IMR-90 (cell line): ENCODE data around the gene KCNJ1. TPM values are rescaled to one million over a fixed set of nuclear protein-coding genes. Genes with fewer than 3 reads are reported as not detected.

Source experiments
- ATAC-seq: fragments of 200-7000 bp; cut with Tn5 transposase; 2 replicates; pipeline ENCODE4 v1.9.1; 2020; ENCODE audit warnings: low read depth, mild to moderate bottlenecking, moderate library complexity
- BruUV-seq: library from RNA; stranded (reverse); fragments of 400-500 nt; replicated peaks from 2 replicates; lab custom pipeline; 2021; lab: Mats Ljungman, UMichigan
- CTCF ChIA-PET: fragments of 300-600 bp; formaldehyde crosslinking; extraction: SDS; loops from one replicate; lab custom pipeline; 2021; ENCODE audit warnings: antibody characterized with exemption; lab: Yijun Ruan, JAX
- POLR2A ChIA-PET: fragments of 300-600 bp; sonication (Branson Sonifier 250); formaldehyde crosslinking; loops from one replicate; lab custom pipeline; 2022; ENCODE audit warnings: antibody characterized with exemption; ENCODE audit not compliant: unreplicated experiment; lab: Charles Lee
- DNase-seq: peaks from one replicate; pipeline ENCODE4 v3.0.0; 2013
- H2AFZ ChIP-seq: replicated peaks from 2 replicates; pipeline ENCODE3; 2013; ENCODE audit warnings: low read length, mild to moderate bottlenecking; ENCODE audit not compliant: poor library complexity
- H2AK5ac ChIP-seq: 2 replicates; pipeline ENCODE4 v1.6.1; 2013; ENCODE audit warnings: low read depth, low read length, inconsistent platforms
- H2AK9ac ChIP-seq: replicated peaks from 2 replicates; pipeline ENCODE3; 2013; ENCODE audit warnings: mild to moderate bottlenecking, low read depth, low read length, moderate library complexity; ENCODE audit not compliant: poor library complexity
- H2BK120ac ChIP-seq: 2 replicates; pipeline ENCODE4 v1.6.1; 2013; ENCODE audit warnings: low read depth, low read length, inconsistent platforms
- H2BK15ac ChIP-seq: 3 replicates; pipeline ENCODE4 v1.6.1; 2013; ENCODE audit warnings: low read depth, low read length, inconsistent platforms
- H2BK20ac ChIP-seq: 2 replicates; pipeline ENCODE4 v1.6.1; 2013; ENCODE audit warnings: low read depth, mild to moderate bottlenecking, inconsistent platforms, low read length, moderate library complexity
- H2BK5ac ChIP-seq: 2 replicates; pipeline ENCODE4 v1.6.1; 2013; ENCODE audit warnings: mild to moderate bottlenecking, low read depth, low read length, inconsistent platforms; ENCODE audit not compliant: poor library complexity, severe bottlenecking
- H3K14ac ChIP-seq: replicated peaks from 2 replicates; pipeline ENCODE4 v1.6.1; 2013; ENCODE audit warnings: low read depth, low read length, inconsistent platforms
- H3K18ac ChIP-seq: 2 replicates; pipeline ENCODE4 v1.6.1; 2013; ENCODE audit warnings: low read depth, low read length, control low read depth
- H3K23ac ChIP-seq: 2 replicates; pipeline ENCODE4 v1.6.1; 2013; ENCODE audit warnings: low read depth, low read length, inconsistent platforms
- H3K27ac ChIP-seq: 2 replicates; pipeline ENCODE4 v1.5.1; 2013; ENCODE audit warnings: mild to moderate bottlenecking, control low read depth, low read length; ENCODE audit not compliant: insufficient read depth
- H3K27me3 ChIP-seq: 2 replicates; pipeline ENCODE4 v1.6.1; 2013; ENCODE audit warnings: low read length; ENCODE audit not compliant: control insufficient read depth, insufficient read depth
- H3K36me3 ChIP-seq: 2 replicates; pipeline ENCODE4 v1.6.1; 2013; ENCODE audit warnings: low read length, mixed read lengths; ENCODE audit not compliant: control insufficient read depth, insufficient read depth
- H3K4ac ChIP-seq: 2 replicates; pipeline ENCODE4 v1.6.1; 2013; ENCODE audit warnings: low read depth, low read length, inconsistent platforms
- H3K4me1 ChIP-seq: 2 replicates; pipeline ENCODE4 v1.6.1; 2013; ENCODE audit warnings: low read length, mixed read lengths; ENCODE audit not compliant: control insufficient read depth, insufficient read depth
- H3K4me2 ChIP-seq: 2 replicates; pipeline ENCODE4 v1.6.1; 2013; ENCODE audit warnings: low read depth, mild to moderate bottlenecking, control low read depth, low read length, moderate library complexity
- H3K4me3 ChIP-seq: 2 replicates; pipeline ENCODE4 v1.5.1; 2013; ENCODE audit warnings: low read depth, mild to moderate bottlenecking, control low read depth, low read length, moderate library complexity; ENCODE audit not compliant: insufficient read depth
- H3K56ac ChIP-seq: 2 replicates; pipeline ENCODE4 v1.6.1; 2013; ENCODE audit warnings: low read length, inconsistent platforms; ENCODE audit not compliant: insufficient read depth; ENCODE audit errors: extremely low read depth
- H3K79me1 ChIP-seq, 2 experiments: 2 replicates each; pipeline ENCODE4 v1.6.1; 2013; ENCODE audit warnings: low read length in 2 of 2, inconsistent platforms in 1 of 2, low read depth in 1 of 2
- H3K9ac ChIP-seq: 2 replicates; pipeline ENCODE4 v1.6.1; 2013; ENCODE audit warnings: low read depth, low read length, control low read depth
- H3K9me1 ChIP-seq: 2 replicates; pipeline ENCODE4 v1.6.1; 2013; ENCODE audit warnings: low read length, inconsistent platforms; ENCODE audit not compliant: insufficient read depth
- H3K9me3 ChIP-seq: 2 replicates; pipeline ENCODE4 v1.6.1; 2013; ENCODE audit warnings: low read length; ENCODE audit not compliant: control insufficient read depth, insufficient read depth
- H4K20me1 ChIP-seq: 2 replicates; pipeline ENCODE4 v1.6.1; 2013; ENCODE audit warnings: low read length, inconsistent platforms; ENCODE audit not compliant: insufficient read depth
- H4K5ac ChIP-seq: 2 replicates; pipeline ENCODE4 v1.6.1; 2013; ENCODE audit warnings: mild to moderate bottlenecking, low read depth, low read length, control low read depth
- H4K8ac ChIP-seq, 2 experiments: 2 replicates each; pipeline ENCODE4 v1.6.1; 2013; ENCODE audit warnings: low read depth in 2 of 2, low read length in 2 of 2, control low read depth in 1 of 2, inconsistent platforms in 1 of 2
- H4K91ac ChIP-seq: 2 replicates; pipeline ENCODE4 v1.6.1; 2013; ENCODE audit warnings: low read depth, low read length, inconsistent platforms; ENCODE audit not compliant: insufficient read depth
- BHLHE40 ChIP-seq: fragments of 150-350 bp; IDR thresholded peaks from 2 replicates; pipeline ENCODE4 v1.6.1; 2016; ENCODE audit warnings: mild to moderate bottlenecking, low read depth, low read length
- CEBPB ChIP-seq: IDR thresholded peaks from 2 replicates; pipeline ENCODE4 v1.6.1; 2012; ENCODE audit warnings: low read depth, low read length, improper control_type of control experiment
- CHD1 ChIP-seq: IDR thresholded peaks from 2 replicates; pipeline ENCODE4 v1.6.1; 2012; ENCODE audit warnings: low read depth, low read length, improper control_type of control experiment
- FOS ChIP-seq: fragments of 150-350 bp; IDR thresholded peaks from 2 replicates; pipeline ENCODE4 v1.6.1; 2016; ENCODE audit warnings: low read depth, low read length
- MAFK ChIP-seq: IDR thresholded peaks from 2 replicates; pipeline ENCODE4 v1.6.1; 2012; ENCODE audit warnings: low read depth, low read length, improper control_type of control experiment
- MAZ ChIP-seq: IDR thresholded peaks from 2 replicates; pipeline ENCODE4 v1.6.1; 2012; ENCODE audit warnings: low read depth, mild to moderate bottlenecking, low read length, improper control_type of control experiment, moderate library complexity, borderline replicate concordance
- NFE2L2 ChIP-seq: fragments of 150-350 bp; IDR thresholded peaks from 2 replicates; pipeline ENCODE4 v1.6.1; 2016; ENCODE audit warnings: low read depth, mild to moderate bottlenecking, low read length
- POLR2A ChIP-seq: IDR thresholded peaks from 2 replicates; pipeline ENCODE4 v1.6.1; 2012; ENCODE audit warnings: mild to moderate bottlenecking, low read depth, low read length
- RFX5 ChIP-seq: IDR thresholded peaks from 2 replicates; pipeline ENCODE4 v1.8.0; 2012; ENCODE audit warnings: low read depth, mild to moderate bottlenecking, low read length, moderate library complexity
- SMC3 ChIP-seq: fragments of 150-350 bp; IDR thresholded peaks from 2 replicates; pipeline ENCODE4 v1.6.1; 2016; ENCODE audit warnings: low read depth, mild to moderate bottlenecking, antibody characterized with exemption, low read length, moderate library complexity
- WGBS, 2 experiments: methylation state at CpG; one replicate each; pipeline versions ENCODE4 v1.1.5 to v1.1.7; 2013; ENCODE audit warnings: missing lambda C conversion rate in 2 of 2; ENCODE audit not compliant: insufficient read length in 1 of 2; ENCODE audit errors: extremely low coverage in 2 of 2; 5-methylcytosine and 5-hydroxymethylcytosine counted together
- dilution Hi-C: fragments of 300-500 bp; cut with HindIII; formaldehyde crosslinking; loops from one replicate; pipeline ENCODE4 v1.14.3; 2018; ENCODE audit warnings: low sequenced_read_pairs; ENCODE audit not compliant: unreplicated experiment
- in situ Hi-C: fragments of 300-500 bp; cut with MboI; formaldehyde crosslinking; loops from 3 replicates; pipeline ENCODE4 v1.14.3; 2019; ENCODE audit warnings: low sequenced_read_pairs, inconsistent platforms, mixed read lengths
- intact Hi-C: fragments of 100-400 bp; cut with micrococcal nuclease; formaldehyde crosslinking; loops from 2 replicates; pipeline ENCODE4 v1.10.0; 2022
- polyA plus RNA-seq, 3 experiments: library from polyadenylated mRNA; depleted of rRNA; stranded (reverse); fragments of >200 nt; gene quantifications; 2 replicates each; pipeline ENCODE4 v1.2.3, GENCODE V29; 2012; ENCODE audit warnings: low replicate concordance in 1 of 3
- total RNA-seq: library from RNA; depleted of rRNA; stranded (reverse); fragments of >200 nt; gene quantifications from 2 replicates; pipeline ENCODE4 v1.2.3, GENCODE V29; 2012
- TF ChIP-seq, protein P1 (sequence below): fragments of 150-350 bp; IDR thresholded peaks from 2 replicates; pipeline ENCODE4 v1.6.1; 2017; ENCODE audit warnings: mild to moderate bottlenecking, antibody characterized with exemption, low read length, low read depth
- TF ChIP-seq, protein P2 (sequence below): conservative IDR thresholded peaks from 2 replicates; pipeline ENCODE4 v1.5.1; 2012; ENCODE audit warnings: mild to moderate bottlenecking, low read depth, low read length, improper control_type of control experiment
- TF ChIP-seq, protein P3 (sequence below): fragments of 150-350 bp; IDR thresholded peaks from 2 replicates; pipeline ENCODE4 v1.6.1; 2016; ENCODE audit warnings: low read depth, mild to moderate bottlenecking, low read length, moderate library complexity, borderline replicate concordance

KCNJ1 gene
- total and polyA plus RNA-seq, 2 of the 4 experiments (the other 2 are of a cell fraction), result not detected

DNA sequence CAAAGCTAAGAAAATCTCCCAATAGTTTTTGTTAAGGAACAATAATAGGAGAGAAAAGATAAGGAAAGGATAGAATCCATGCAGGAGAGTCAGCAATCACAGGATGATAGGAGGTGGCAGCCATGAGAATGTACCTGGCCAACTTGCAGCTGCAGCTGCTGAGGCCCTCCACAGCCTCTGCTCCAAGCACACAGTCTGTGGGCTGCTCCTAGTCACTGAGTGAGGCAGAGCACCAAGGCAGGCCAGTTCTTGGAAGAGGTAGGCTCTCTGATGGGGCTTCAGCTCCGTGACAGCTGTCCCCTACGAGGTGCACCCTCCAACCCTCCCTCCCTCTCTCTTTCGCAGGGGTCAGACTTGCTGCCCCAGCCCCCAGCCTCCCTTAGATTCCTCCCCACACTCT, 5.5 kb upstream of the KCNJ1 start:
- Histone ChIP-seq H3K4ac (no peak overlapping the region), H2BK20ac (no peak overlapping the region), H3K27ac (no peak overlapping the region), H4K20me1 (no peaks in the 10 kb centered on the region), H2BK120ac (no peak overlapping the region), H3K36me3 (no peaks in the 10 kb centered on the region), H3K14ac (no peak overlapping the region), H3K23ac (no peak overlapping the region), H2BK5ac (no peak overlapping the region), H3K79me1 (no peaks in the 10 kb centered on the region), H2BK15ac (no peak overlapping the region), H3K9me1 (no peaks in the 10 kb centered on the region), H3K9ac (no peak overlapping the region), H3K4me3 (no peak overlapping the region), H2AK5ac (no peak overlapping the region), H3K56ac (no peak overlapping the region), H3K18ac (no peak overlapping the region), H4K5ac (no peak overlapping the region), H4K91ac (no peak overlapping the region), H3K9me3 (no peaks in the 10 kb centered on the region), H2AFZ (no peak overlapping the region), H3K4me2 (no peak overlapping the region), H4K8ac (no peak overlapping the region), H3K27me3 (peaks cover 60% of the 10 kb centered on the region), H2AK9ac (no peak overlapping the region), H3K4me1 (no peaks in the 10 kb centered on the region)
- BruUV-seq, result no TSS peak
- in situ Hi-C loops (no loop called here), intact Hi-C loops (no loop called here), dilution Hi-C loops (no loop called here)
- DNase-seq (no peak), ATAC-seq (no peak)
- WGBS, 2 experiments, result no CpG with 5 or more reads among the region's 3 CpGs
- TF ChIP-seq NFE2L2 (no peak), CEBPB (no peak), MAFK (no peak), RFX5 (no peak), MAZ (no peak), POLR2A (no peak), SMC3 (no peak), CHD1 (no peak), BHLHE40 (no peak), FOS (no peak)
- TF ChIP-seq, protein P1, sequence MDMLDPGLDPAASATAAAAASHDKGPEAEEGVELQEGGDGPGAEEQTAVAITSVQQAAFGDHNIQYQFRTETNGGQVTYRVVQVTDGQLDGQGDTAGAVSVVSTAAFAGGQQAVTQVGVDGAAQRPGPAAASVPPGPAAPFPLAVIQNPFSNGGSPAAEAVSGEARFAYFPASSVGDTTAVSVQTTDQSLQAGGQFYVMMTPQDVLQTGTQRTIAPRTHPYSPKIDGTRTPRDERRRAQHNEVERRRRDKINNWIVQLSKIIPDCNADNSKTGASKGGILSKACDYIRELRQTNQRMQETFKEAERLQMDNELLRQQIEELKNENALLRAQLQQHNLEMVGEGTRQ, result no peak
- TF ChIP-seq, protein P2, sequence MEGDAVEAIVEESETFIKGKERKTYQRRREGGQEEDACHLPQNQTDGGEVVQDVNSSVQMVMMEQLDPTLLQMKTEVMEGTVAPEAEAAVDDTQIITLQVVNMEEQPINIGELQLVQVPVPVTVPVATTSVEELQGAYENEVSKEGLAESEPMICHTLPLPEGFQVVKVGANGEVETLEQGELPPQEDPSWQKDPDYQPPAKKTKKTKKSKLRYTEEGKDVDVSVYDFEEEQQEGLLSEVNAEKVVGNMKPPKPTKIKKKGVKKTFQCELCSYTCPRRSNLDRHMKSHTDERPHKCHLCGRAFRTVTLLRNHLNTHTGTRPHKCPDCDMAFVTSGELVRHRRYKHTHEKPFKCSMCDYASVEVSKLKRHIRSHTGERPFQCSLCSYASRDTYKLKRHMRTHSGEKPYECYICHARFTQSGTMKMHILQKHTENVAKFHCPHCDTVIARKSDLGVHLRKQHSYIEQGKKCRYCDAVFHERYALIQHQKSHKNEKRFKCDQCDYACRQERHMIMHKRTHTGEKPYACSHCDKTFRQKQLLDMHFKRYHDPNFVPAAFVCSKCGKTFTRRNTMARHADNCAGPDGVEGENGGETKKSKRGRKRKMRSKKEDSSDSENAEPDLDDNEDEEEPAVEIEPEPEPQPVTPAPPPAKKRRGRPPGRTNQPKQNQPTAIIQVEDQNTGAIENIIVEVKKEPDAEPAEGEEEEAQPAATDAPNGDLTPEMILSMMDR, result no peak
- TF ChIP-seq, protein P3, sequence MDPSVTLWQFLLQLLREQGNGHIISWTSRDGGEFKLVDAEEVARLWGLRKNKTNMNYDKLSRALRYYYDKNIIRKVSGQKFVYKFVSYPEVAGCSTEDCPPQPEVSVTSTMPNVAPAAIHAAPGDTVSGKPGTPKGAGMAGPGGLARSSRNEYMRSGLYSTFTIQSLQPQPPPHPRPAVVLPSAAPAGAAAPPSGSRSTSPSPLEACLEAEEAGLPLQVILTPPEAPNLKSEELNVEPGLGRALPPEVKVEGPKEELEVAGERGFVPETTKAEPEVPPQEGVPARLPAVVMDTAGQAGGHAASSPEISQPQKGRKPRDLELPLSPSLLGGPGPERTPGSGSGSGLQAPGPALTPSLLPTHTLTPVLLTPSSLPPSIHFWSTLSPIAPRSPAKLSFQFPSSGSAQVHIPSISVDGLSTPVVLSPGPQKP, result no peak
- ChIA-PET CTCF (no interaction called here), POLR2A (no interaction called here)
